GM23248 (cell line): ENCODE measurements around the gene ZNF189. TPM values are rescaled to one million over a fixed set of nuclear protein-coding genes. Genes with fewer than 3 reads are reported as not detected.

Experiments used
- DNase-seq: peaks from one replicate; pipeline ENCODE4 v3.0.0-alpha.2; 2015
- H2AFZ ChIP-seq: fragments of 200-600 bp; sonication (generic); 2 replicates; pipeline ENCODE4 v1.6.1; 2016; ENCODE audit warnings: antibody characterized with exemption
- H3F3A ChIP-seq: fragments of 200-600 bp; sonication (generic); 2 replicates; pipeline ENCODE4 v1.6.1; 2016; ENCODE audit warnings: mild to moderate bottlenecking, antibody characterized with exemption, mixed run types; ENCODE audit not compliant: insufficient read depth
- H3K27ac ChIP-seq: fragments of 200-600 bp; sonication (generic); 2 replicates; pipeline ENCODE4 v1.5.1; 2016; ENCODE audit warnings: mild to moderate bottlenecking
- H3K27me3 ChIP-seq: fragments of 200-600 bp; sonication (generic); replicated peaks from 2 replicates; pipeline ENCODE4 v1.6.1; 2016; ENCODE audit warnings: mild to moderate bottlenecking; ENCODE audit not compliant: insufficient read depth
- H3K36me3 ChIP-seq: fragments of 200-600 bp; sonication (generic); 2 replicates; pipeline ENCODE4 v1.6.1; 2016; ENCODE audit warnings: low read depth, mild to moderate bottlenecking
- H3K4me1 ChIP-seq: fragments of 200-600 bp; sonication (generic); 2 replicates; pipeline ENCODE4 v1.6.1; 2016; ENCODE audit warnings: mild to moderate bottlenecking; ENCODE audit not compliant: insufficient read depth
- H3K4me2 ChIP-seq: fragments of 200-600 bp; sonication (generic); one replicate; pipeline ENCODE4 v1.6.1; 2016; ENCODE audit warnings: mild to moderate bottlenecking; ENCODE audit not compliant: unreplicated experiment
- H3K4me3 ChIP-seq: fragments of 200-600 bp; sonication (generic); 2 replicates; pipeline ENCODE4 v1.5.1; 2016; ENCODE audit warnings: mild to moderate bottlenecking
- H3K79me2 ChIP-seq: fragments of 200-600 bp; sonication (generic); 2 replicates; pipeline ENCODE4 v1.6.1; 2016; ENCODE audit warnings: mild to moderate bottlenecking; ENCODE audit not compliant: insufficient read depth
- H3K9ac ChIP-seq: fragments of 200-600 bp; sonication (generic); 2 replicates; pipeline ENCODE4 v1.6.1; 2016; ENCODE audit warnings: mild to moderate bottlenecking
- H3K9me2 ChIP-seq: fragments of 200-600 bp; sonication (generic); 2 replicates; pipeline ENCODE4 v1.6.1; 2016; ENCODE audit warnings: mixed run types, mild to moderate bottlenecking, moderate library complexity; ENCODE audit not compliant: insufficient read depth
- H3K9me3 ChIP-seq: fragments of 200-600 bp; sonication (generic); one replicate; pipeline ENCODE4 v1.6.1; 2017; ENCODE audit warnings: low read depth
- H4K20me1 ChIP-seq: fragments of 200-600 bp; sonication (generic); 2 replicates; pipeline ENCODE4 v1.6.0; 2016; ENCODE audit not compliant: insufficient read depth
- EZH2 ChIP-seq: fragments of 200-600 bp; sonication (generic); IDR thresholded peaks from 2 replicates; pipeline ENCODE4 v1.6.1; 2018; ENCODE audit warnings: antibody characterized with exemption, mild to moderate bottlenecking; ENCODE audit not compliant: insufficient read depth, poor library complexity, severe bottlenecking
- EZH2phosphoT487 ChIP-seq: fragments of 200-600 bp; sonication (generic); IDR thresholded peaks from 2 replicates; pipeline ENCODE4 v1.6.1; 2018; ENCODE audit warnings: antibody characterized with exemption, moderate library complexity, mild to moderate bottlenecking, low read depth; ENCODE audit not compliant: insufficient read depth
- WGBS, 2 experiments: methylation state at CpG; one replicate each; pipeline ENCODE4 v1.1.6; 2015 to 2017; ENCODE audit warnings: low lambda C conversion rate in 2 of 2, low coverage in 1 of 2; ENCODE audit errors: missing lambda C conversion rate in 2 of 2; 5-methylcytosine and 5-hydroxymethylcytosine counted together
- in situ Hi-C: fragments of 300-500 bp; cut with MboI; formaldehyde crosslinking; loops from 2 replicates; pipeline ENCODE4 v1.15.0; 2020
- polyA plus RNA-seq: library from polyadenylated mRNA; unstranded; fragments of >200 nt; fragmentation: Nextera tagmentation; extraction: Ambion mirVana; gene quantifications from 2 replicates; pipeline ENCODE4 v1.2.1, GENCODE V29; 2016
- total RNA-seq: library from RNA; depleted of rRNA; stranded (reverse); fragments of >200 nt; shearing (Covaris generic); gene quantifications from 2 replicates; pipeline ENCODE4 v1.2.3, GENCODE V29; 2014

Gene ZNF189
- total and polyA plus RNA-seq, 2 experiments from 2014 or later: 7.0 to 10.2 TPM

GRCh38 chr9:101360647-101361046 is 38.0 kb upstream of the ZNF189 start:
- Histone ChIP-seq H3F3A (peaks cover 11% of the 10 kb centered on the region; the same call in 1 of the 2 replicates), H3K9me2 (no peaks in the 10 kb centered on the region), H2AFZ (no peak overlapping the region), H3K36me3 (no peaks in the 10 kb centered on the region), H3K4me3 (no peak overlapping the region), H3K27ac (no peak overlapping the region), H3K27me3 (no peaks in the 10 kb centered on the region), H4K20me1 (no peaks in the 10 kb centered on the region), H3K79me2 (no peaks in the 10 kb centered on the region), H3K4me1 (peaks cover 16% of the 10 kb centered on the region), H3K9ac (no peak overlapping the region), H3K4me2 (no peak overlapping the region), H3K9me3 (no peaks in the 10 kb centered on the region)
- TF ChIP-seq EZH2phosphoT487: no peak
- no peak for TF ChIP-seq EZH2
- no peak for DNase-seq
- in situ Hi-C loops: no loop called here

- H3K4me3 ChIP-seq: no peak overlapping the region
- no peaks in the 10 kb centered on the region for H3K27me3 ChIP-seq
- in situ Hi-C loops: no loop called here
- H2AFZ ChIP-seq: no peak overlapping the region
- H3K9me2 ChIP-seq: no peaks in the 10 kb centered on the region
- no peaks in the 10 kb centered on the region for H3K79me2 ChIP-seq
- no peaks in the 10 kb centered on the region for H3K36me3 ChIP-seq
- no peaks in the 10 kb centered on the region for H4K20me1 ChIP-seq
- H3K27ac ChIP-seq: no peak overlapping the region
- WGBS, 2 experiments: 67 to 69% methylated on average over 5 of the region's 5 CpGs
- no peak for DNase-seq
- no peak overlapping the region for H3K4me2 ChIP-seq
- peaks cover 21% of the 10 kb centered on the region; the same call in 1 of the 2 replicates for H3F3A ChIP-seq
- peaks cover 29% of the 10 kb centered on the region for H3K4me1 ChIP-seq
- no peaks in the 10 kb centered on the region for H3K9me3 ChIP-seq
- TF ChIP-seq EZH2phosphoT487: no peak
- no peak for TF ChIP-seq EZH2
- no peak overlapping the region for H3K9ac ChIP-seq
Measured at GRCh38 chr9:101362450-101362849, 36.2 kb upstream of the ZNF189 start.

GRCh38 chr9:101365181-101365580 is 33.5 kb upstream of the ZNF189 start:
- Histone ChIP-seq H3K79me2 (no peaks in the 10 kb centered on the region), H3K9ac (peak overlapping the region; percentile 29; the same call in 1 of the 2 replicates), H3K9me3 (no peaks in the 10 kb centered on the region), H3K9me2 (no peaks in the 10 kb centered on the region), H3F3A (peaks cover 21% of the 10 kb centered on the region; the same call in 1 of the 2 replicates), H2AFZ (peak overlapping the region; percentile 47), H3K4me1 (peaks cover 40% of the 10 kb centered on the region), H3K36me3 (no peaks in the 10 kb centered on the region), H3K27me3 (no peaks in the 10 kb centered on the region), H3K27ac (peak overlapping the region; percentile 63), H3K4me2 (peak overlapping the region; percentile 56), H4K20me1 (no peaks in the 10 kb centered on the region), H3K4me3 (no peak overlapping the region)
- no peak for TF ChIP-seq EZH2phosphoT487
- no peak for TF ChIP-seq EZH2
- DNase-seq: peak; percentile 65
- in situ Hi-C loops: no loop called here

- H3K9me3 ChIP-seq: no peaks in the 10 kb centered on the region
- no peaks in the 10 kb centered on the region for H4K20me1 ChIP-seq
- no peak overlapping the region for H2AFZ ChIP-seq
- 0 out of 2 replicates have a peak overlapping the region, but pooled peaks have one; percentile 0 for H3K4me3 ChIP-seq
- H3K36me3 ChIP-seq: no peaks in the 10 kb centered on the region
- no peaks in the 10 kb centered on the region for H3K27me3 ChIP-seq
- H3K4me2 ChIP-seq: peak overlapping the region; percentile 56
- in situ Hi-C loops: no loop called here
- H3K4me1 ChIP-seq: peaks cover 40% of the 10 kb centered on the region
- no peak for TF ChIP-seq EZH2phosphoT487
- no peak for TF ChIP-seq EZH2
- 30 to 31% methylated on average over 5 of the region's 5 CpGs for WGBS, 2 experiments
- H3K9me2 ChIP-seq: no peaks in the 10 kb centered on the region
- peak; percentile 68 for DNase-seq
- H3K79me2 ChIP-seq: no peaks in the 10 kb centered on the region
- H3K27ac ChIP-seq: peak overlapping the region; percentile 63
- peaks cover 21% of the 10 kb centered on the region; the same call in 1 of the 2 replicates for H3F3A ChIP-seq
- H3K9ac ChIP-seq: 0 out of 2 replicates have a peak overlapping the region, but pooled peaks have one; percentile 29
Measured at GRCh38 chr9:101366038-101366756, 32.5 kb upstream of the ZNF189 start.
